ACC112 (cell line): ENCODE measurements around the gene ADAMTS8.

Experiments used
- H2AFZ ChIP-seq: fragments of 200-600 bp; sonication (generic); one replicate; pipeline ENCODE4 v1.6.0; 2017; ENCODE audit warnings: antibody characterized with exemption, low read length; ENCODE audit not compliant: unreplicated experiment
- H3K27ac ChIP-seq: fragments of 200-600 bp; sonication (generic); 2 replicates; pipeline ENCODE4 v1.5.1; 2014; ENCODE audit warnings: low read depth, mild to moderate bottlenecking, antibody characterized with exemption, low read length, moderate library complexity
- H3K27me3 ChIP-seq: fragments of 200-600 bp; sonication (generic); 2 replicates; pipeline ENCODE4 v1.6.1; 2014; ENCODE audit warnings: mild to moderate bottlenecking, antibody characterized with exemption, low read length, moderate library complexity, mixed read lengths; ENCODE audit not compliant: insufficient read depth
- H3K36me3 ChIP-seq: fragments of 200-600 bp; sonication (generic); 2 replicates; pipeline ENCODE4 v1.6.1; 2016; ENCODE audit warnings: mild to moderate bottlenecking, antibody characterized with exemption, low read length, moderate library complexity, mixed read lengths; ENCODE audit not compliant: insufficient read depth
- H3K4me1 ChIP-seq: fragments of 200-600 bp; sonication (generic); one replicate; pipeline ENCODE4 v1.6.1; 2016; ENCODE audit warnings: low read length, mixed read lengths; ENCODE audit not compliant: insufficient read depth, unreplicated experiment, control insufficient read depth
- H3K4me3 ChIP-seq: fragments of 200-600 bp; sonication (generic); 2 replicates; pipeline ENCODE4 v1.5.1; 2014; ENCODE audit warnings: mild to moderate bottlenecking, low read depth, low read length
- H3K79me2 ChIP-seq: fragments of 200-600 bp; sonication (generic); one replicate; pipeline ENCODE4 v1.6.0; 2016; ENCODE audit warnings: low read length; ENCODE audit not compliant: control insufficient read depth, unreplicated experiment, insufficient read depth

The ADAMTS8 gene

DNA sequence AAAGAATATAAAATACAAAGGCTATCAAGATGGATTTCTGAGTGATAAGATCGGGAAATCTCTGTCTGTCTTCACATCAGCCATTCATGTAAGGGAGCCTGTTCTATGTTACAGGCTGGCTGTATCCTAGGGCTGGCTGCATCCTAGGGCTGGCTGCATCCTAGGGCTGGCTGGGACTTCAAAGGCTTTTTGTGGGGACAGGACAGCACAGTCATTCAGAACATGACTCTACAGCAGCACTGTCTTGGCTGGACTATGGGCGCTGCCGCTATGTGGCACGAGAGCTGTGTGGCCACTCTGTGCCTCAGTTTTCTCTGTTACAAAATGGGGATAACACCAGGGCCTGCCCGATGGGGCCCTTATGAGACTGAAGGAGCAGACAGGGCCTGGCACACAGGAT is 10.2 kb downstream of the ADAMTS8 start:
- peaks cover 5% of the 10 kb centered on the region for H3K4me1 ChIP-seq
- H3K36me3 ChIP-seq, result no peaks in the 10 kb centered on the region
- H2AFZ ChIP-seq, result no peak overlapping the region
- H3K79me2 ChIP-seq, result no peaks in the 10 kb centered on the region
- no peak overlapping the region for H3K27ac ChIP-seq
- peaks cover 20% of the 10 kb centered on the region for H3K27me3 ChIP-seq
- no peak overlapping the region for H3K4me3 ChIP-seq

- H3K4me1 ChIP-seq, result peaks cover 8% of the 10 kb centered on the region
- H3K36me3 ChIP-seq, result no peaks in the 10 kb centered on the region
- peaks cover 14% of the 10 kb centered on the region for H3K27me3 ChIP-seq
- no peak overlapping the region for H2AFZ ChIP-seq
- H3K27ac ChIP-seq, result no peak overlapping the region
- H3K79me2 ChIP-seq, result no peaks in the 10 kb centered on the region
- no peak overlapping the region for H3K4me3 ChIP-seq
Observed at GRCh38 chr11:130416906-130417305, 11.5 kb downstream of the ADAMTS8 start.

GRCh38 chr11:130416530-130416882 is 11.9 kb downstream of the ADAMTS8 start:
- Histone ChIP-seq H3K4me3 (no peak overlapping the region), H3K27me3 (peaks cover 10% of the 10 kb centered on the region), H2AFZ (no peak overlapping the region), H3K4me1 (peaks cover 8% of the 10 kb centered on the region), H3K27ac (no peak overlapping the region), H3K79me2 (no peaks in the 10 kb centered on the region), H3K36me3 (no peaks in the 10 kb centered on the region)

DNA sequence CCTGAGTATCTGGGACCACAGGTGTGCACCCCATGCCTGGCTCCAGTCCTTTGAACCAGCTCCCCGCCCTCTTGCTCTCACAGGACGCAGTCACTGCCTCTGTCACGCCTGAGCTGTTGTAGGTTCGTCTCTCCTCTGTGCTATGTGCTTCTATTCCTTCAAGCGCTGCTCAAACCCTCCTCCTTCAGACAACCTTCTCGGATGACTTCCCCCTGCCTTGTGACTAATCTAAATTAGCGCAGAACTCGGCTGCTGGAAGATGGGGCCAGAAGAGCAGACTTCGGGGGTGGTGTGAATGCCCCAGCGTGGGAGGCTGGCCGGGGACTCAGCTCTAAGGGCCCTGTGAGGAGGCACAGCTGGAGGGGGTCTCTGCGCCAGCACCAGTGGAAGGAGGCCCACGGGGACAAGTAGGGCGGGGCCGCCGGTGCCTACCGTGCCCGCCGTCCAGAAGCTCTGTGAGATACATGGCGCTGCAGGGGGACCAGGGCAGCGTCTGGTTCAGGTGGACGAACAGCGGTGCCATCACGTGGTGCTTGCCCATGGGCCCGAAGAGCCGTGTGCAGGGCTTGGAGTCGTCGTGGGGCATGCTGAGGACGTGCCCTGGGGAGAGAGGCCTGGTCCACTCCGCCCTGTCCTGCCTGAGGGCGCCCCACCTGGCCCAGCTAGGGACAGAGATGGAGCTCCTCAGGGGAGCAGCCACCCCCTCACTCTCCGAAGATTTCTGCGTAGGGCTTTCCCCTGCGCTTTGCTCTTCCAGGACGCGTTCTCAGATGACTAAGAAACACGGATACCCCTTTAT is 12.5 kb downstream of the ADAMTS8 start:
- Histone ChIP-seq H3K36me3 (no peaks in the 10 kb centered on the region), H3K79me2 (no peaks in the 10 kb centered on the region), H2AFZ (no peak overlapping the region), H3K4me3 (no peak overlapping the region), H3K27me3 (peaks cover 5% of the 10 kb centered on the region; the same call in 1 of the 2 replicates), H3K27ac (no peak overlapping the region), H3K4me1 (peaks cover 8% of the 10 kb centered on the region)

- H3K27ac ChIP-seq, result no peak overlapping the region
- no peaks in the 10 kb centered on the region for H3K79me2 ChIP-seq
- H3K4me3 ChIP-seq, result no peak overlapping the region
- peaks cover 8% of the 10 kb centered on the region for H3K4me1 ChIP-seq
- no peak overlapping the region for H2AFZ ChIP-seq
- H3K27me3 ChIP-seq, result peaks cover 3% of the 10 kb centered on the region; the same call in 1 of the 2 replicates
- H3K36me3 ChIP-seq, result no peaks in the 10 kb centered on the region
Observed at GRCh38 chr11:130414107-130415080, 14.0 kb downstream of the ADAMTS8 start.

- Histone ChIP-seq H3K36me3 (no peaks in the 10 kb centered on the region), H2AFZ (no peak overlapping the region), H3K79me2 (no peaks in the 10 kb centered on the region), H3K4me1 (peaks cover 8% of the 10 kb centered on the region), H3K4me3 (no peak overlapping the region), H3K27ac (peak overlapping the region; percentile 12; the same call in 1 of the 2 replicates), H3K27me3 (peaks cover 3% of the 10 kb centered on the region; the same call in 1 of the 2 replicates)
Observed at GRCh38 chr11:130413405-130414106, 14.9 kb downstream of the ADAMTS8 start.

DNA sequence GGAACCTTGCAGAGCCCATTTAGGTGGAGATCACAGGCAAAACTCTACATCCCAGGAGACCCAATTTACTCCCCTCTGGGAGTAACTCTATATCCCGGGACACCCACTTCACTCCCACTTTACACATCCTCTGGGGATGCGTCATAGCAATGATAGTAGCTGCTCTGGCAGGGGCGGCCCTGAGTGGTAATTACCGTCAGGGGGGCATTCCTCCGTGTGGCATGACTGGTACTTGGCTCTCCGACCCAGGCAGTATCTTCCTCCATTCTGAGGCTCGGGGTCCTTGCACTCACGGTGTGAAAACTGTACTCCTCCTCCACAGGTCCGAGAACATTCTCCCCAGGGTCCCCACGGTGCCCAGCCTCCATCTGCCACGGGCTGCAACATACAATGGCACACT is 17.2 kb downstream of the ADAMTS8 start:
- no peaks in the 10 kb centered on the region for H3K36me3 ChIP-seq
- no peak overlapping the region for H3K4me3 ChIP-seq
- H3K79me2 ChIP-seq, result no peaks in the 10 kb centered on the region
- no peak overlapping the region for H3K27ac ChIP-seq
- H3K4me1 ChIP-seq, result peaks cover 19% of the 10 kb centered on the region
- peaks cover 3% of the 10 kb centered on the region; the same call in 1 of the 2 replicates for H3K27me3 ChIP-seq
- H2AFZ ChIP-seq, result no peak overlapping the region

GRCh38 chr11:130409594-130410388 is 18.6 kb downstream of the ADAMTS8 start:
- Histone ChIP-seq H3K4me3 (no peak overlapping the region), H3K4me1 (peaks cover 19% of the 10 kb centered on the region), H3K79me2 (no peaks in the 10 kb centered on the region), H3K36me3 (no peaks in the 10 kb centered on the region), H2AFZ (no peak overlapping the region), H3K27me3 (peaks cover 3% of the 10 kb centered on the region; the same call in 1 of the 2 replicates), H3K27ac (no peak overlapping the region)

- no peak overlapping the region for H2AFZ ChIP-seq
- H3K27me3 ChIP-seq, result peaks cover 3% of the 10 kb centered on the region; the same call in 1 of the 2 replicates
- peaks cover 21% of the 10 kb centered on the region for H3K4me1 ChIP-seq
- no peak overlapping the region for H3K27ac ChIP-seq
- no peak overlapping the region for H3K4me3 ChIP-seq
- H3K36me3 ChIP-seq, result no peaks in the 10 kb centered on the region
- H3K79me2 ChIP-seq, result no peaks in the 10 kb centered on the region
Observed at GRCh38 chr11:130408901-130409300, 19.5 kb downstream of the ADAMTS8 start.
